ENCODE measurements around the gene MMP14.
A peak's percentile ranks its signal among the peaks of the same experiment; 100 is the strongest.
"Not testable (repeated sequence)": the region's sequence is repeated elsewhere in the genome, so short reads cannot be mapped to it uniquely, and the experiment has no call there.

The MMP14 gene

GRCh38 chr14:22814941-22815713 lies 21.3 kb upstream of the MMP14 start, which contains the start of gene SLC7A7:
Gene SLC7A7, minus strand, starts transcription at chr14:22815435. Its CDS starts 2,037 bp downstream, at chr14:22813398.
- no peak for DNase-seq (ENCODE audit: low spot score)

GRCh38 chr14:22819151-22819988 lies 17.0 kb upstream of the MMP14 start:
- DNase-seq (ENCODE audit: low spot score) = peak; percentile 77

- no peak for DNase-seq (ENCODE audit: low spot score)
These were observed 15.7 kb upstream of the MMP14 start for GRCh38 chr14:22820731-22821130.

DNA sequence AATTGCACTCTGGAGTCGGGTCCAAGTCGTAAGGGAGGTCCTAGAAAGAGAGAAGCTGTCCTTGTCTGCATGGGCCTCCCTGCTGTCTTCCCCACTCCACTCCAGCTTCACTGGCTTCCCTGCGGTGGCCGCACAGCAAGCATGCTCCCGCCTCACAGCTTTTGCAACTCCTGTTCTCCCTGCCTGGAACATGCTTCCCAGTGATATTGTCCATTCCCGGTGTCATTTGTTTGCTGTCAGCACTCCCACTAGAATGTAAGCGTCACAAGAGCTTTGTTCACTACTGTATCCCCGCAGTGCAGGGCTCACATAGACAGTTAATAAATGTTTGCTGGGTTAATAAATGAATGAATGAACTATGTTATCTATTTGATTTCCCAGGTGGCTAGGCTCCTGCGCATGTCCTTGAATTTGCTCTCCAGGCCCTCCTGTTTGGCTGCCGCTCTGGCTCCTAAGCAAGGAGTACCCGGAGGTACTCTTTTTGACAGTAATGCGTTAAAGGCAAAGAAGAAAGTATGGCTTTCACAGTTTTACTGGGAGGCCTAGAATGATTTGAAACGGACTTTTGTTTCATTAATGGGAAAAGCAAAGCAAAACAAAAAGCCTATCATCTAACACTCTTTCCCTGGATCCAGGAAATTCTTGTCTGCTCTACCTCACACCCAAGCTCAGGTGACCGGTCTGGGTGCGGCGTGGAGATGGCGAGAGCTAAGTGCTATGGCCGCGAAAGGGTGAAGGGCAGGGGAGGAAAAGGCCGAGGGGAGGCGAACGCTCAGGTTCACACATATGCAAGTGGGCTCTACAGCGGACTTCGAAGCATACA lies 15.0 kb upstream of the MMP14 start:
- no peak for DNase-seq (ENCODE audit: low spot score)

DNA sequence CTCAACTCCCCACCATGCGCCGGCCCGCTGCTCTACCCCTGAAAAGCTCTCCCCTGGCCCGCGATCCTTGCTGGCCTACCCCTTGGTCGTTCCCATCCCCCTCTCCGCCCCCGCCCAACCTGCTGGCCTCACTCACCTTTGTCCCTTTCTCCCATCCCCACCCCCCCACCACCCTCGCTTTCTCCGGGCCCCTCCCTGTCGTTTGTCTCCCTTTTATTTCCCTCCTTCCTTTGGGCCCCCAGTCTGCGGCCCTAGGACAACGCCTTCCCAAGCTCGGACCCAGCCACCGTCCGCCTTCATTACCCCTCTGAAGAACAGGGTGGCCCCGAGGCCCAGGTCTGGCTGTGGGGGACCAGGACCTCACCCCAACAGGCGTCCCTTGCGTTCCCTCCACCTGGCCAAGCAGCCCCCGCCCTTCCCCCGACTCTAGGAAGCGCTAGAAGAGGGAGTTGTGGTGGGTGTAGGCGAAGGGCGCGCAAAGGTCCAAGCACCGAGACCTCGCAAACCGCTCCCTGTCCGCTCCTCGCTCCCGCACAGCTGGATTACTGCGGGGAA lies 14.3 kb upstream of the MMP14 start:
- no peak for DNase-seq (ENCODE audit: low spot score)

DNA sequence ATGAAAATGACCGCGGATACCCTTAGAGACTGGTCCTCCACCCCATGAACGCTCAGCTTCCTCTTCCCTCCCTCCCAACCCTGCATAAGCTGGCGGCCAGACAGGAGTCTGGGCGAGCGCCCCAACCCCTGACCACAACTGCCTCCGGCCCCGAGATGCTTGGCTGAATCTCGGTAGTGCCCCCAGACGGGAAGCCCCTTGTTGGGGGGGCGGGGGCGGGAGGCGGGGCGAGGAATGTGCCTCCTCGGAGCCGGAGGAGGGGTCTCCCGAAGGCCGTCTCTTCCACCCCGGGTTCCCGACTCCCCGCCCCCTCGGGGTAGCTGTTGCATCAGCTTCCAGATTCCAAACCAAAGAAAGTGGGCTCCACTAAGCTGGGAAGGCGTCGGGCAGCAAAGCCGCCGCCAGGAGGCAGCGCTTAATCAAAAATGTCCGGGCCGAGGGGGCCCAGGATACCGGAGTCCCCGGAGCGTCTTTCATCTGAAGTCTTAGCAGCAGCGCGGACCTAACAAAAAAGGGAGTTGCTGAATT lies 13.8 kb upstream of the MMP14 start:
- peak; percentile 82 for DNase-seq (ENCODE audit: low spot score)

- DNase-seq (ENCODE audit: low spot score) = peak; percentile 81
These were observed 11.6 kb upstream of the MMP14 start for GRCh38 chr14:22824711-22825359.

DNA sequence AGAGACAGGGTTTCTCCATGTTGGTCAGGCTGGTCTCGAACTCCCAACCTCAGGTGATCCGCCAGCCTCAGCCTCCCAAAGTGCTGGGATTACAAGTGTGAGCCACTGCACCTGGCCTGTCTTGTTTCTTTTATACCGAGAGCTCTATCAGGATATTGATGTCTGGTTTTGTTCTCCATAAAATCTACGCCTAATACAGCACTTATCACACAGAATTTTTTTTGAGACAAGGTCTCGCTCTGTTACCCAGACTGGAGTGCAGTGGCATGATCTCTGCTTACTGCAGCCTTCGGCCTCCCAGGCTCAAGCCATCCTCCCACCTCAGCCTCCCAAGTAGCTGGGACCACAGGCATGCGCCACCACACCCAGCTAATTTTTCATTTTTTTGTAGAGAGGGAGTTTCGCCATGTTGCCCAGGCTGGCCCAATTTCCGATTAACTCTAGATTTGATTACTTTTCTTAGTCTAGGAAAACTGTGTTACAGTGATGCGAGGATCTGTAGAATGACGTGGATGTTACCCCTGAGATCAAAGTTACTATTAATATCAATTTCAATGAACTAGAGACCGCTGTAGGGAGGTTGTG lies 7.2 kb upstream of the MMP14 start:
- not testable (repeated sequence) for DNase-seq (ENCODE audit: low spot score)

DNA sequence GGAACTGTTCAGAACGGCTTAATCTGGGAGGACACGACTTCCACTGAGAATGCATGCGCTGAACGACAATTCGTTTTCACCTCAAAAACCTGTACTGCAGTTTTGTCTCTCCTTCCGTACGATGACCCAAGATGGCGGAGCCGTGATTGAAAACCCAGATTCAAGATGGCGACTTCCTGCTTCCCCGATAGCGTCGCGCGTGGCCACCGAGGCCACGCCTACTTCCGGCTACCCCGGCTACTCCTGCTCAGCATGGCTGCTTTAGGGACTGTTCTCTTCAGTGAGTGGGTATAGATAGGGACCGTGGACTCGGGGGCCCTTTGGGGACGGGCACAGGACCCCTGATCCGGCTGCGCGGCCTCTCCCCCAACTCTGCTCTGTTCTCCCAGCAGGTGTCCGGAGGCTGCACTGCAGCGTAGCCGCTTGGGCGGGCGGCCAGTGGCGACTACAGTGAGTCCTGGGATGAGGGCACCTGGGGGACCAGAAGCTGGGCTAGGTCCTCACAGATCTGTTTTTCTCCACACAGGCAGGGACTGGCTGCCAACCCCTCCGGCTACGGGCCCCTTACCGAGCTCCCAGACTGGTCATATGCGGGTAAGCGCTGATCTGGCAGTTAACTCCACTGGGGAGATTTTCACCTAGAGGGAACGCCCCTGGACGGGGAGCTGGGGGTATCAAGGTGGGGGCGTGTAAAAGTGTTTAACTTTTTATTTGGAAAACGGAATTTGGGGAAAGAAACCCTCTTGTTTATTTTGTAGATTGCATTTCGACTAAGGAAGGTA lies 6.5 kb upstream of the MMP14 start, which contains the start of gene MRPL52:
TSS of gene MRPL52 (plus strand) at position 227 of the 782 bp plus-strand sequence. CDS start at position 253, 26 bp downstream.
- DNase-seq (ENCODE audit: low spot score) = peak; percentile 86

DNA sequence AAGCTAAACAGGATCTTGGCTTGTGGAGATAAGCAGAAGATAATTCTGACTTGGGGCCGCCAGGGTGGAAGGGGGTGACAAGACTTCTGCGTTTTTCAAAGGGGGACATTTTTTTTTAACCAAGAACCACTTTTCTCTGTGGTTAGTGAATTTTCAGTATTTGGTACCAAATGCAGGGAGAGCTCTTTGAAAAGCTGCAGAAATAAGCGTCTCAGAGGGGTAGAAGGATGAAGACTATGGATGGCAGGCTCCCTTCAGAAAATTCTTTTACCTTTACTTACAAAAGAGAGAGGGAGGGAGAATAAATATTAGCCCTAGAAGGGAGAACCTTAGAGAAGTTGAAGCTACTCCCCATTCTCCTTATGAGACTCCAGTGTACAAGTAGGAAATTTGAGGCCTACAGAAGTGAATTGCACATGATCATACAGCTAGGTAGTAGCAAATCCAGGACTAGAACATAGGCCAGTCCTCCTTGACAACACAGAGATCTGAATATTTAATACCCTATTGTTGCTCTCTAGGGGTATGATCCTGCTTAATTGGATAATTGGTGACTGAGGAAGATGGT lies 5.9 kb upstream of the MMP14 start:
- DNase-seq (ENCODE audit: low spot score) = no peak

DNA sequence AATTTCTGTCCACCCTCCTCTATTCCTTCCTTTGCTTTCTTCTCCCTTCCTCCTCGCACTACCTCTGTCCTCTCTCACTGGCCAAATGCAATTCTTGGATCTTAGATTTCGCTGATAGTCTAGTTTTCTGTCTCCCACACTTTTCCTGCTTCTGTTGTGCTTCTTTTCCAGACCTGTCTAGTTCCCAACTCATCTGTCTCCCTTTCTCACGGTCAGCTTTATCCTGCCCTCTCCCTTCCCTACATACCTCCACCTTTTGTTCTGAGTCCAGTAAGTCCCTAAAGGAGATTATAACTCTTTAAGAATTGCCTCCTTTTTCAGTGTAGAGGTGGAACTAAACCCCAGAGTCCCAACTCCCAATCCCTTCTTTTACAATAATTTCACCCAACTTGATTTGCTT lies 880 bp upstream of the MMP14 start:
- no peak for DNase-seq (ENCODE audit: low spot score)

DNA sequence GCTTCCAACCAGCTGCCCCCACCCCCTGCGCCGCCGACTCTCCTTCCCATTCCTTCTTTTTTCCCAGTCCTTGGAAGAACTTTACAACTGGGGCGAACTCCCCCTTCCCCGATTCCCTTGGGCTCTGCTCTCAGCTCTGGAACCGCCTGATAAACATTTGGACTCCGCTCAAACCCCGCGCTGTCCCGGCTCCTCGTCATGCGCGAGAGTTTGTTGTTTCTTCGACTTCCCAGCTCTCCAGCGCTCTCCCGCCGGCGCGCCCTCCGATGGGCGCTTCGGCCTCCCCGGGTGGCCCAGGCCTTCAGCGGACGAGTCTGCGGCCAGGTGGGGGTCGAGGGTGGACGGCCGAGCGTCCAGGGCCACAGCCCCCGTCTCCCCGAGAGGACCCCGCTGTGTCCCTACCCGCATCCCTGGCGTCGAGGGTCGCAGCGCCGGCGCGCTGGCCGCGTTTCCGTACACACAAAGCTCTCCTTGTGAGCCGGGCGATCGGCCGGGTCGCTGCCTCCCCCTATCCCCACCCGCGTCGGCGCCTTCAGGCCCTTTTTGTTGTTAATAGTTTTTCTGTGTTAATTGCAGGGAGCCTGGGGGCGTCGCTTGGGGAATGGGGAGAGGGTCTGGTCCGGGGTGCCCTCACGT lies 847 bp downstream of the MMP14 start:
- peak; percentile 76 for DNase-seq (ENCODE audit: low spot score)

DNA sequence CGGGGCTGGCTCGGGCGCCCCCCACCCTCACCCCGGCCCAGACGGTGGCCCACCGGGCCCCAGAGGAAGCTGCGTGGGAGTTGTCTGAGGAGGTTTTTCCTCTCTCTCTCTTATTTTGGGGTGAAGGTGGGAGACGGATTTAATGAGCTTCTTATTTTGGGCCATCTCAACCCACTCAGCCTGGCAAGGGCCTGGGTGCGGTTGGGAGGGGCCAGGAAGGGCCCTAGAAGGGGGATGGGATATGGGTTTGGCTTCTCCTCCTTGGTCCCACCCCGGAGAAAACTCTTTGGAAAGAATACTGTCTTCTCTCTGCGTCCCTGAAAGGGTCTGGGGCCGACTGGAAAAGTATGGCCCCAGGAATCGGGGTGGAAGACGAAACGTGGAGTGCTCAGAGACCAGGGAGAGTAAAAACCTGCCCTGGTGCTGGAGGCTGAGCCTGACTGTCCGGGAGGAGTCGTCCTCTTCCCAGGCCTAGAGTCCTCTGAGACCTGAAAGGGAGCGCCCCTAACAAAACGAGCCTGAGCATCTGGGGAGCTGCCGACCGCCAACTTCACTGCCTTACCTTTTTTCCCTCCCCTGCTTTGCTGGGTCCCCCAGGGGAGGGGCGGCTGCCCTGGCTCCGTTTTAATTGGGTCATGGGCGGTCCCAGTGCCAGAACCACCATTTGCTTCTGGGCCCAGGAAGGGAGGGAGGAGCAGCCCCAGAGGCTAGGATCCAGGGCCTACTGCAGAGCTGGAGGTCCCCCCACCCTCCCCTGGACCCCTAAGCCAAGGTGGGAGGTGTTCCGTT lies 1.6 kb downstream of the MMP14 start:
- DNase-seq (ENCODE audit: low spot score) = no peak

DNA sequence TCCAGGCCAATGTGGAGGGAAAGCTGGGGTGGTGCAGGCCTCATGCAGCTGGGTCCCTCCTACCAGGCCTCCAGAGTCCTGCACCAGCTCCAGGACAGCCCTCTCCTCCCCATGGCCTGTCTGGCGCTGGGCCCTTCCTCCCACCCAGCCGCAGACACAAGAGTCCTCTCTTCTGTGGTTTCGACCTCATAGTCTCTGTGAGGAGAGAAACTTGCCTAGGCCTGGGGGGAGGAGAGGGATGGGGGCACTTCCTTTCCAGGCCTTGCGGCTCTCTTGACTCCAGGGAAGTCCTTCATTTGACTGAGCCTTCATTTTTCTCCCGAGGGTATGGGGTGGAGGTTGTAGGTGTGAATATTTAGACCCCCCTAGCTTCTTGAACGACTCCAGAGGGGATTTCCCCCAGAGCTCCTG lies 2.3 kb downstream of the MMP14 start:
- DNase-seq (ENCODE audit: low spot score) = peak; percentile 64

- no peak for DNase-seq (ENCODE audit: low spot score)
These were observed 2.9 kb downstream of the MMP14 start for GRCh38 chr14:22839159-22839779.

GRCh38 chr14:22841311-22841710 lies 4.9 kb downstream of the MMP14 start:
- no peak for DNase-seq (ENCODE audit: low spot score)

DNA sequence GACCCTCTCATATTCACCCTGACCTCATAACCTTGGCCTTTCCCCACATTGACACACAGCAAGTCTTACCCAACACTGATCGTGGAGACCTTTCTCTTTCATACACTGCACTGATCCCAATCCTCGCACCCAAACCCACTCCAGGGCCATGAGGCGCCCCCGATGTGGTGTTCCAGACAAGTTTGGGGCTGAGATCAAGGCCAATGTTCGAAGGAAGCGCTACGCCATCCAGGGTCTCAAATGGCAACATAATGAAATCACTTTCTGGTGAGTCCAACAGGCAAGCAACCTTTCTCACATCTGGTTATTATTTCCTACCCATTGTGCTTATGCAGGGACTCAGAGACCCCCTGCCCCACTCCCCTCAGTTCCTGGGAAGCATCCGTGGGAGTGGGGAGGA lies 5.4 kb downstream of the MMP14 start:
- no peak for DNase-seq (ENCODE audit: low spot score)
